Gastroesophageal sphincter (tissue), 3 donors: Measurements from ENCODE around the gene DPYSL4.
"Not testable (repeated sequence)": the region's sequence is repeated elsewhere in the genome, so short reads cannot be mapped to it uniquely, and the experiment has no call there.

Experiments
- CTCF ChIP-seq, 4 experiments: fragments of 200-600 bp in 2 of 4; fragments of 450-650 bp in 2 of 4; sonication (generic) in 1 of 4; IDR thresholded peaks; one replicate each; pipeline ENCODE4 v1.5.1; 2017 to 2019; ENCODE audit warnings: antibody characterized with exemption in 4 of 4, mild to moderate bottlenecking in 2 of 4, moderate library complexity in 2 of 4
- EP300 ChIP-seq: sonication (generic); formaldehyde crosslinking; IDR thresholded peaks from one replicate; pipeline ENCODE4 v1.6.1; 2017; ENCODE audit warnings: antibody characterized with exemption, mild to moderate bottlenecking
- POLR2A ChIP-seq, 2 donors: fragments of 450-650 bp; IDR thresholded peaks; one replicate each; pipeline ENCODE4 v1.6.1; 2017; ENCODE audit warnings: antibody characterized with exemption in 2 of 2, mild to moderate bottlenecking in 2 of 2, moderate library complexity in 1 of 2
- POLR2AphosphoS5 ChIP-seq: sonication (generic); formaldehyde crosslinking; IDR thresholded peaks from one replicate; pipeline ENCODE4 v1.6.1; 2017; ENCODE audit warnings: antibody characterized with exemption

GRCh38 chr10:132160834-132161622 lies 25.7 kb upstream of the DPYSL4 start:
- not testable (repeated sequence) for TF ChIP-seq CTCF (IDR thresholded peaks at IDR 0.05); POLR2A (IDR thresholded peaks at IDR 0.05); POLR2AphosphoS5; EP300
